K562 (cell line): Measurements from ENCODE around the gene B4GALT5. TPM values are rescaled to one million over a fixed set of nuclear protein-coding genes. Genes with fewer than 3 reads are reported as not detected.

ENCODE experiments used
- C11orf30 ChIP-seq: fragments of 450-650 bp; IDR thresholded peaks from 2 replicates; pipeline ENCODE4 v1.6.1; 2016; ENCODE audit warnings: low read depth, mild to moderate bottlenecking
- CHCHD3 ChIP-seq: fragments of 250-450 bp; sonication (Bioruptor Pico); IDR thresholded peaks from 2 replicates; pipeline ENCODE4 v2.1.2; 2022; ENCODE audit warnings: mild to moderate bottlenecking
- CHD1 ChIP-seq: fragments of 200-600 bp; sonication (generic); IDR thresholded peaks from one replicate; pipeline ENCODE4 v1.6.1; 2012; ENCODE audit warnings: mild to moderate bottlenecking, moderate library complexity, low read length, inconsistent platforms
- CTBP1 ChIP-seq: fragments of 450-650 bp; IDR thresholded peaks from 2 replicates; pipeline ENCODE4 v1.6.1; 2016; ENCODE audit warnings: borderline replicate concordance
- DNMT1 ChIP-seq: fragments of 450-650 bp; IDR thresholded peaks from 2 replicates; pipeline ENCODE4 v1.6.1; 2016; ENCODE audit warnings: antibody characterized with exemption, mild to moderate bottlenecking
- GMEB1 ChIP-seq: fragments of 250-450 bp; sonication (Bioruptor Pico); IDR thresholded peaks from 2 replicates; pipeline ENCODE4 v1.4.0; 2020; ENCODE audit warnings: mild to moderate bottlenecking
- HCFC1 ChIP-seq: IDR thresholded peaks from 2 replicates; pipeline ENCODE4 v1.6.1; 2012; ENCODE audit warnings: low read depth, low read length, improper control_type of control experiment
- MTA2 ChIP-seq: fragments of 450-650 bp; IDR thresholded peaks from 2 replicates; pipeline ENCODE4 v1.6.1; 2016; ENCODE audit warnings: low read depth
- NR2C2 ChIP-seq, 2 experiments: fragments of 200-800 bp in 1 of 2; sonication (Bioruptor generic) in 1 of 2; sonication (generic) in 1 of 2; formaldehyde crosslinking in 1 of 2; IDR thresholded peaks; 2 replicates each; pipeline versions ENCODE4 v1.6.1 to v1.8.0; 2016 to 2022; ENCODE audit warnings: mild to moderate bottlenecking in 1 of 2, missing compliant biosample characterization in 1 of 2, missing genetic modification characterization in 1 of 2, missing genetic modification reagents in 1 of 2
- PTRF ChIP-seq: fragments of 450-650 bp; IDR thresholded peaks from 2 replicates; pipeline ENCODE4 v1.6.1; 2016; ENCODE audit warnings: mild to moderate bottlenecking, missing genetic modification characterization, missing compliant biosample characterization
- RCOR1 ChIP-seq, 2 experiments: IDR thresholded peaks; 2 replicates each; pipeline ENCODE4 v1.6.1; 2012; ENCODE audit warnings: low read depth in 2 of 2, low read length in 2 of 2, borderline replicate concordance in 1 of 2, improper control_type of control experiment in 1 of 2
- SRSF7 ChIP-seq: fragments of 200-400 bp; formaldehyde crosslinking; optimal IDR thresholded peaks from 2 replicates; pipeline ENCODE3; 2017; ENCODE audit warnings: mild to moderate bottlenecking, low read depth, low read length
- STAT5B ChIP-seq: fragments of 250-450 bp; sonication (Bioruptor Pico); IDR thresholded peaks from 2 replicates; pipeline ENCODE4 v1.8.0; 2021; ENCODE audit warnings: mild to moderate bottlenecking, inconsistent platforms
- TARDBP ChIP-seq: fragments of 450-650 bp; IDR thresholded peaks from 2 replicates; pipeline ENCODE4 v1.6.1; 2016
- TCFL5 ChIP-seq: fragments of 250-450 bp; sonication (Bioruptor Pico); conservative IDR thresholded peaks from 2 replicates; pipeline ENCODE4 v1.6.1; 2021; ENCODE audit warnings: mild to moderate bottlenecking, moderate library complexity, matching md5 sums
- TEAD1 ChIP-seq, 2 experiments: fragments of 450-650 bp in 1 of 2; sonication (generic) in 1 of 2; formaldehyde crosslinking; IDR thresholded peaks; 2 replicates each; pipeline versions ENCODE4 v1.4.0 to v1.8.0; 2020 to 2022; ENCODE audit warnings: mild to moderate bottlenecking in 2 of 2, missing genetic modification reagents in 1 of 2
- USF1 ChIP-seq: sonication (generic); formaldehyde crosslinking; IDR thresholded peaks from 2 replicates; pipeline ENCODE4 v1.9.0; 2022; ENCODE audit warnings: mild to moderate bottlenecking, missing genetic modification reagents
- ZBTB5 ChIP-seq: fragments of 450-650 bp; IDR thresholded peaks from 2 replicates; pipeline ENCODE4 v1.6.1; 2017; ENCODE audit warnings: antibody characterized with exemption
- ZBTB7A ChIP-seq: IDR thresholded peaks from 2 replicates; pipeline ENCODE4 v1.6.1; 2011; ENCODE audit warnings: low read depth, mild to moderate bottlenecking, low read length, moderate library complexity, borderline replicate concordance; ENCODE audit not compliant: control insufficient read depth
- ZKSCAN3 ChIP-seq: fragments of 250-450 bp; sonication (Bioruptor Pico); IDR thresholded peaks from 2 replicates; pipeline ENCODE4 v1.4.0; 2020
- ZNF316 ChIP-seq: fragments of 450-650 bp; IDR thresholded peaks from 2 replicates; pipeline ENCODE4 v1.6.1; 2016
- ZNF77 ChIP-seq: fragments of 250-450 bp; sonication (Bioruptor Pico); IDR thresholded peaks from 2 replicates; pipeline ENCODE4 v1.5.0; 2020
- polyA plus RNA-seq, 8 experiments: library from polyadenylated mRNA; depleted of rRNA in 4 of 8; stranded (reverse) in 5 of 8; unstranded in 3 of 8; fragments of >200 nt; fragmentation: Nextera tagmentation in 2 of 8; fragmentation: Illumina TruSeq in 1 of 8; extraction: Ambion mirVana in 2 of 8; extraction: Trizol in 1 of 8; gene quantifications; 2 replicates each; pipeline versions ENCODE4 v1.2.1 to v1.2.3, GENCODE V29; 2011 to 2014; ENCODE audit warnings: inconsistent platforms in 1 of 8, missing spikeins in 1 of 8
- total RNA-seq, 7 experiments: library from RNA; depleted of rRNA in 6 of 7; stranded (reverse); fragments of >200 nt in 6 of 7; fragmentation: Illumina TruSeq in 2 of 7; extraction: Trizol in 2 of 7; gene quantifications; 2 replicates each; pipeline versions ENCODE4 v1.2.1 to v1.2.3, GENCODE V29; 2011 to 2021; ENCODE audit warnings: low replicate concordance in 1 of 7
- TF ChIP-seq, protein P1 (sequence below): fragments of 250-450 bp; sonication (Bioruptor Pico); IDR thresholded peaks from 2 replicates; pipeline ENCODE4 v1.4.0; 2020; ENCODE audit warnings: mild to moderate bottlenecking, moderate library complexity
- TF ChIP-seq, protein P2 (sequence below): fragments of 250-450 bp; sonication (Bioruptor Pico); IDR thresholded peaks from 2 replicates; pipeline ENCODE4 v1.8.0; 2021; ENCODE audit warnings: moderate library complexity, mild to moderate bottlenecking, inconsistent platforms

Gene B4GALT5
- total and polyA plus RNA-seq, 9 of the 15 experiments (the other 6 are each of a cell fraction or from before 2014, with no cell fraction given) = 8.5 to 32.6 (median 23.4) TPM

DNA sequence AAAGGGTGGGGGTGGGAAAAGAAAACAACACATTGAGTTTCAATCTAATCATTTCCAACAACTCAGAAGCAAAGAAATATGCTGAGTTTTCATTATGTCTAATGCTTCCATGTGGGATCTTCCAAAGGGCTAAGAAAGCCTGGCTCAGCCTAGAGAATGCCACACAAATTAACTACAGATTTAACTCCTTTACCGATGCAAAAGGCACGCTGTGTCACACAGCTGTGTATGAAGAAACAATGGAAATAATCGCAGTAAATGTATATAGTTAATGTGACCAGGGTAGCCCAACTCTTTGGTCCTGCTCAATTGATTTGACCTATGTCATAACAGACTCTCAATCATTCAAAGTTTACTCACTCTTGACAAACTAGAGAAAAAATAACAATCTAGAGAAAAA is 17.8 kb downstream of the B4GALT5 start (continued):
- no peak for TF ChIP-seq USF1 (CRISPR knock-in tag)
- TF ChIP-seq TARDBP = no peak
- TF ChIP-seq PTRF (tag) = no peak
- no peak for TF ChIP-seq CTBP1
- no peak for TF ChIP-seq HCFC1
- no peak for TF ChIP-seq CHCHD3 (CRISPR knock-in tag)
- TF ChIP-seq ZNF316 = peak; percentile 80
- TF ChIP-seq TEAD1 (CRISPR knock-in tag; IDR thresholded peaks at IDR 0.05) = no peak
- no peak for TF ChIP-seq ZBTB7A
- no peak for TF ChIP-seq TCFL5 (CRISPR knock-in tag)
- no peak for TF ChIP-seq ZBTB5
- no peak for TF ChIP-seq ZNF77 (CRISPR knock-in tag)
- no peak for TF ChIP-seq STAT5B (CRISPR knock-in tag)
- TF ChIP-seq, protein P1, sequence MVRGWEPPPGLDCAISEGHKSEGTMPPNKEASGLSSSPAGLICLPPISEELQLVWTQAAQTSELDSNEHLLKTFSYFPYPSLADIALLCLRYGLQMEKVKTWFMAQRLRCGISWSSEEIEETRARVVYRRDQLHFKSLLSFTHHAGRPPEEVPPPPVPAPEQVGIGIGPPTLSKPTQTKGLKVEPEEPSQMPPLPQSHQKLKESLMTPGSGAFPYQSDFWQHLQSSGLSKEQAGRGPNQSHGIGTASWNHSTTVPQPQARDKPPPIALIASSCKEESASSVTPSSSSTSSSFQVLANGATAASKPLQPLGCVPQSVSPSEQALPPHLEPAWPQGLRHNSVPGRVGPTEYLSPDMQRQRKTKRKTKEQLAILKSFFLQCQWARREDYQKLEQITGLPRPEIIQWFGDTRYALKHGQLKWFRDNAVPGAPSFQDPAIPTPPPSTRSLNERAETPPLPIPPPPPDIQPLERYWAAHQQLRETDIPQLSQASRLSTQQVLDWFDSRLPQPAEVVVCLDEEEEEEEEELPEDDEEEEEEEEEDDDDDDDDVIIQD (CRISPR knock-in tag) = no peak
- no peak for TF ChIP-seq CHD1
- TF ChIP-seq ZKSCAN3 (CRISPR knock-in tag) = no peak
- no peak for TF ChIP-seq RCOR1 (IDR thresholded peaks at IDR 0.05; ENCODE audit: borderline replicate concordance in 1 of 2, low read depth in 2 of 2, low read length in 2 of 2)
- TF ChIP-seq, protein P2, sequence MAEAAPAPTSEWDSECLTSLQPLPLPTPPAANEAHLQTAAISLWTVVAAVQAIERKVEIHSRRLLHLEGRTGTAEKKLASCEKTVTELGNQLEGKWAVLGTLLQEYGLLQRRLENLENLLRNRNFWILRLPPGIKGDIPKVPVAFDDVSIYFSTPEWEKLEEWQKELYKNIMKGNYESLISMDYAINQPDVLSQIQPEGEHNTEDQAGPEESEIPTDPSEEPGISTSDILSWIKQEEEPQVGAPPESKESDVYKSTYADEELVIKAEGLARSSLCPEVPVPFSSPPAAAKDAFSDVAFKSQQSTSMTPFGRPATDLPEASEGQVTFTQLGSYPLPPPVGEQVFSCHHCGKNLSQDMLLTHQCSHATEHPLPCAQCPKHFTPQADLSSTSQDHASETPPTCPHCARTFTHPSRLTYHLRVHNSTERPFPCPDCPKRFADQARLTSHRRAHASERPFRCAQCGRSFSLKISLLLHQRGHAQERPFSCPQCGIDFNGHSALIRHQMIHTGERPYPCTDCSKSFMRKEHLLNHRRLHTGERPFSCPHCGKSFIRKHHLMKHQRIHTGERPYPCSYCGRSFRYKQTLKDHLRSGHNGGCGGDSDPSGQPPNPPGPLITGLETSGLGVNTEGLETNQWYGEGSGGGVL = no peak
- no peak for TF ChIP-seq SRSF7
- peak; percentile 77 for TF ChIP-seq C11orf30
- TF ChIP-seq GMEB1 (CRISPR knock-in tag) = no peak
- no peak for TF ChIP-seq NR2C2 (CRISPR knock-in tag; IDR thresholded peaks at IDR 0.05)
- TF ChIP-seq NR2C2 (tag; IDR thresholded peaks at IDR 0.05) = no peak
- TF ChIP-seq DNMT1 = no peak
- no peak for TF ChIP-seq MTA2
